Left lung (tissue), 10 donors: ENCODE measurements around the gene MX1. TPM values are rescaled to one million over a fixed set of nuclear protein-coding genes. Genes with fewer than 3 reads are reported as not detected.

Experiments used
- ATAC-seq: fragments of 200-7000 bp; cut with Tn5 transposase; one replicate; pipeline ENCODE4 v1.9.1; 2020; ENCODE audit warnings: moderate library complexity
- DNase-seq, 4 donors: peaks; one replicate each; pipeline ENCODE4 v3.0.0-alpha.2; 2013 to 2020
- H3K27ac ChIP-seq, 2 donors: fragments of 200-600 bp; sonication (generic) in 1 of 2; one replicate each; pipeline versions ENCODE4 v1.5.0 to v1.8.0; 2020 to 2021
- H3K27me3 ChIP-seq, 2 donors: fragments of 200-600 bp; sonication (generic) in 1 of 2; one replicate each; pipeline versions ENCODE4 v1.5.0 to v1.8.0; 2020 to 2021
- H3K36me3 ChIP-seq, 2 donors: fragments of 200-600 bp; sonication (generic) in 1 of 2; one replicate each; pipeline versions ENCODE4 v1.5.0 to v1.8.0; 2020 to 2021
- H3K4me1 ChIP-seq, 2 donors: fragments of 200-600 bp; one replicate each; pipeline ENCODE4 v1.8.0; 2021
- H3K4me3 ChIP-seq, 2 donors: fragments of 200-600 bp; sonication (generic) in 1 of 2; one replicate each; pipeline versions ENCODE4 v1.5.0 to v1.8.0; 2020 to 2021; ENCODE audit warnings: mild to moderate bottlenecking in 1 of 2
- H3K9me3 ChIP-seq, 2 donors: fragments of 200-600 bp; sonication (generic) in 1 of 2; one replicate each; pipeline versions ENCODE4 v1.5.0 to v1.8.0; 2020 to 2021
- CTCF ChIP-seq, 2 donors: fragments of 200-600 bp; sonication (generic) in 1 of 2; IDR thresholded peaks; one replicate each; pipeline versions ENCODE4 v1.5.0 to v1.8.0; 2021; ENCODE audit warnings: antibody characterized with exemption in 2 of 2
- intact Hi-C, 2 donors: fragments of 100-400 bp; cut with DNase I; formaldehyde crosslinking; loops; one replicate each; pipeline versions ENCODE4 v1.11.2 to v1.14.2; 2022
- polyA plus RNA-seq, 6 donors: library from polyadenylated mRNA; unstranded; fragments of 120-200 nt; gene quantifications; one replicate each; pipeline ENCODE4 v1.2.1, GENCODE V29; 2013; ENCODE audit not compliant: insufficient read length in 6 of 6
- total RNA-seq, 2 donors: library from RNA; stranded (reverse); fragmentation: NEBNext Ultra II Directional; extraction: Animal tissue kit (Norgen Biotek cat#: 25700); gene quantifications; one replicate each; pipeline ENCODE4 v1.2.1, GENCODE V29; 2021
- donor health status: DM: no; HTN: yes; CAD: no.
- donor health status: DM: no; HTN: no; CAD: no.

Gene MX1
- total and polyA plus RNA-seq, 8 donors = 6.0 to 66.3 (median 9.2) TPM

GRCh38 chr21:41428311-41428710 is 2.3 kb downstream of the MX1 start:
- intact Hi-C loops = no loop called here
- no peak for DNase-seq
- Histone ChIP-seq H3K27me3 (no peaks in the 10 kb centered on the region), H3K36me3 (peaks cover 0 to 56% of the 10 kb centered on the region in 2 donors), H3K9me3 (no peaks in the 10 kb centered on the region), H3K4me1 (peaks cover 0 to 36% of the 10 kb centered on the region in 2 donors), H3K27ac (no peak overlapping the region), H3K4me3 (no peak overlapping the region)
- TF ChIP-seq CTCF (IDR thresholded peaks at IDR 0.05) = no peak
- no peak for ATAC-seq

GRCh38 chr21:41428847-41429246 is 2.8 kb downstream of the MX1 start:
- DNase-seq = no peak
- H3K9me3 ChIP-seq = no peaks in the 10 kb centered on the region
- TF ChIP-seq CTCF (IDR thresholded peaks at IDR 0.05) = no peak
- H3K4me3 ChIP-seq = no peak overlapping the region
- H3K36me3 ChIP-seq = peaks cover 0 to 61% of the 10 kb centered on the region in 2 donors
- peaks cover 0 to 30% of the 10 kb centered on the region in 2 donors for H3K4me1 ChIP-seq
- ATAC-seq = no peak
- no peaks in the 10 kb centered on the region for H3K27me3 ChIP-seq
- intact Hi-C loops = no loop called here
- H3K27ac ChIP-seq = no peak overlapping the region

- TF ChIP-seq CTCF (IDR thresholded peaks at IDR 0.05) = no peak
- intact Hi-C loops = no loop called here
- H3K36me3 ChIP-seq = peaks cover 0 to 66% of the 10 kb centered on the region in 2 donors
These were observed 3.3 kb downstream of the MX1 start for GRCh38 chr21:41429305-41429704.

DNA sequence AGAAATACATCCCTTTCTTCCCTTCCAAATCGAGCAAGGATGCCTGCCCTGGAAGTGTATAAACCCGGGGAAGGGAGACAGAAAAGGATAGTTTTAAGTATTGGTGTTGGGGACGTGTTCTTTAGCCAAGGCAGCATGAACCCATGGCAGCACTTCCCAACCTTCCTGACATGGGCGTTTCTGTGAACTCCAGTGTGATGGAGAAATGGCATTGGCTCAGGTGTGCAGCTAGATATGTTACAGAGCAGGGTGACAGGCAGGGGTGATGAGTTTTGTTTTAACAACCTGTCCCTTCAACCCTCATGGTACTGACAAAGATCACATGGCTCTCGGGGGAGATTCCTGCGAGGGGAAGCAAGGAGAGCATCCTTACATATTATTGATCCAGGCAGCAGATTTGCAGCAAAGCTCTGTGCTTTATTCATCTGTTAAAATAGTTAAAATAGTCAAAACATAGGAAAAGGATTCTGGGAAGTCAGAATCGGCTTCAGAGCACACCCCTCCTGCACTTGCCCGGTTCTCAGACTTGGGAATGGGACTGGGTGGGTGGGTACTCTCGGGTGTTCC is 4.0 kb downstream of the MX1 start:
- ATAC-seq (no peak), DNase-seq (no peak)
- peaks cover 0 to 3% of the 10 kb centered on the region in 2 donors for H3K9me3 ChIP-seq
- intact Hi-C loops = no loop called here
- H3K27ac ChIP-seq = no peak overlapping the region
- peaks cover 0 to 73% of the 10 kb centered on the region in 2 donors for H3K36me3 ChIP-seq
- peaks cover 0 to 28% of the 10 kb centered on the region in 2 donors for H3K4me1 ChIP-seq
- H3K4me3 ChIP-seq = no peak overlapping the region
- H3K27me3 ChIP-seq = no peaks in the 10 kb centered on the region
- no peak for TF ChIP-seq CTCF (IDR thresholded peaks at IDR 0.05)

More at GRCh38 chr21:41429305-41429704, 3.3 kb downstream of the MX1 start:
- Histone ChIP-seq H3K4me3 (no peak overlapping the region), H3K9me3 (no peaks in the 10 kb centered on the region), H3K4me1 (peaks cover 0 to 28% of the 10 kb centered on the region in 2 donors), H3K27ac (no peak overlapping the region), H3K27me3 (no peaks in the 10 kb centered on the region)
- DNase-seq = no peak
- no peak for ATAC-seq

DNA sequence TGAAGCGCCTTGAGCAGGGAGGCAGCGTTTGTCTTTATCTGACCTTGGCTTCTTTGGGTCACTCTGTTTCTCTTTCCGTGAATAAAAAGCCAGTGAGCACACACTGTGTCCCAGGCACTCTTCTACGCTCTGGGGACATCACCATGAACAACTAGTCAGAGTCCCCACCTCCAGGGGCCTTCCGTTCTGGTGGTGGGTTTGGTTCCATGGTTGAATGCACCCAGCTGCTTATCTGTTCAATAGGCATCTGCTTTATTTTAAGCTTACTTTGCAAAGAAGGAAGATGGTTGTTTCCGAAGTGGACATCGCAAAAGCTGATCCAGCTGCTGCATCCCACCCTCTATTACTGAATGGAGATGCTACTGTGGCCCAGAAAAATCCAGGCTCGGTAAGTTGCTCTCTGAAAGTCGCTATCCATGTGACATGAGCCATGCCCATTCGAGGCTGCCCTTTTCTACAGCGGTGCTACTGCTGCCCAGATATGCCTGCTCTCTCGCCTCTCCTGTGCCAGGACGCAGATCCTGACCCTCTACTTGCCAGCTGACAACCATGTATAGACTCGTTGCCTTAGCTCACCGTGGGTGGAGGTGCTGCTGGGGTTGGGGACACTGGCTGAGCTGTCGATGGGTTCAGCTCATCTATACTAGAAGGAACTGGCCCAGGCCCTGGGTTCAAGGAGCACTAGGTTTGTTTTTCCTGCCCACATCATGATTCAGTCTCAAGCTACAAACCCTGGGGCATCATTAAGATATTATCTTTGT is 5.9 kb downstream of the MX1 start:
- intact Hi-C loops = no loop called here
- Histone ChIP-seq H3K9me3 (peaks cover 0 to 5% of the 10 kb centered on the region in 2 donors), H3K36me3 (peaks cover 0 to 93% of the 10 kb centered on the region in 2 donors), H3K4me3 (no peak overlapping the region), H3K27me3 (no peaks in the 10 kb centered on the region), H3K27ac (no peak overlapping the region), H3K4me1 (peaks cover 0 to 13% of the 10 kb centered on the region in 2 donors)
- no peak for TF ChIP-seq CTCF (IDR thresholded peaks at IDR 0.05)
- ATAC-seq (no peak), DNase-seq (no peak)
